Stomach (tissue), 4 donors: ENCODE data around the gene WRAP53.

Experiments used
- POLR2AphosphoS5 ChIP-seq, 3 donors: sonication (generic); formaldehyde crosslinking; IDR thresholded peaks; one replicate each; pipeline ENCODE4 v1.6.1; 2016; ENCODE audit warnings: antibody characterized with exemption in 3 of 3
- TF ChIP-seq, protein P1 (sequence below), 7 experiments: fragments of 450-650 bp in 4 of 7; fragments of 200-600 bp in 3 of 7; sonication (generic) in 3 of 7; IDR thresholded peaks; one replicate each; pipeline ENCODE4 v1.5.1; 2016 to 2019; ENCODE audit warnings: antibody characterized with exemption in 7 of 7, control low read depth in 2 of 7, mild to moderate bottlenecking in 1 of 7

DNA sequence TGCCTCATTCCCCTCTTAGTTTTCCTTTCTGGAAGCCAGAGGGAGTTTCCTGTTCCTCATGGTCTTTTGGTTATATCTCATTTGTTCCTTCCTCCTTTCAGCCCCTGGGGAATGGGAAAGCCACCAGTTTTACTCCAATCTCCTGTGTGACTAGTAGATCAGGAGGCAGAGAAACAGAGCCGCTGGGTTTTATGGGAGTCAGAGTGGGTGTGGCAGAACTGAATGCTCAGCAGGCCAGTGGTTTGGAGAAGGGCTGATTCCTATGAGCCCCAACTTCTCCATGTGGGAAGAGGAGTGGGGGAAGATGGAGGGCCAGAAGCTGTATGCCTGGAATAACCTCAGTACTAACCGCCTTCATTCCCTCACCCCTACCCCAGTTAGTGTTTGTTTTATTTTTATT, 33.3 kb downstream of the WRAP53 start:
- TF ChIP-seq, protein P1, sequence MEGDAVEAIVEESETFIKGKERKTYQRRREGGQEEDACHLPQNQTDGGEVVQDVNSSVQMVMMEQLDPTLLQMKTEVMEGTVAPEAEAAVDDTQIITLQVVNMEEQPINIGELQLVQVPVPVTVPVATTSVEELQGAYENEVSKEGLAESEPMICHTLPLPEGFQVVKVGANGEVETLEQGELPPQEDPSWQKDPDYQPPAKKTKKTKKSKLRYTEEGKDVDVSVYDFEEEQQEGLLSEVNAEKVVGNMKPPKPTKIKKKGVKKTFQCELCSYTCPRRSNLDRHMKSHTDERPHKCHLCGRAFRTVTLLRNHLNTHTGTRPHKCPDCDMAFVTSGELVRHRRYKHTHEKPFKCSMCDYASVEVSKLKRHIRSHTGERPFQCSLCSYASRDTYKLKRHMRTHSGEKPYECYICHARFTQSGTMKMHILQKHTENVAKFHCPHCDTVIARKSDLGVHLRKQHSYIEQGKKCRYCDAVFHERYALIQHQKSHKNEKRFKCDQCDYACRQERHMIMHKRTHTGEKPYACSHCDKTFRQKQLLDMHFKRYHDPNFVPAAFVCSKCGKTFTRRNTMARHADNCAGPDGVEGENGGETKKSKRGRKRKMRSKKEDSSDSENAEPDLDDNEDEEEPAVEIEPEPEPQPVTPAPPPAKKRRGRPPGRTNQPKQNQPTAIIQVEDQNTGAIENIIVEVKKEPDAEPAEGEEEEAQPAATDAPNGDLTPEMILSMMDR (IDR thresholded peaks at IDR 0.05) = no peak
- no peak for TF ChIP-seq POLR2AphosphoS5 (IDR thresholded peaks at IDR 0.05)
